SK-N-MC (cell line): ENCODE measurements around the gene IL12RB2.

Experiments
- EZH2 ChIP-seq: fragments of 200-600 bp; sonication (generic); IDR thresholded peaks from one replicate; pipeline ENCODE4 v1.6.1; 2017; ENCODE audit warnings: antibody characterized with exemption
- FOXP2 ChIP-seq: optimal IDR thresholded peaks from 2 replicates; pipeline ENCODE3; 2011; ENCODE audit warnings: mild to moderate bottlenecking, moderate library complexity; ENCODE audit not compliant: insufficient read depth; ENCODE audit errors: extremely low read length, control extremely low read depth
- POLR2AphosphoS5 ChIP-seq: IDR thresholded peaks from 2 replicates; pipeline ENCODE4 v1.6.1; 2012; ENCODE audit warnings: mild to moderate bottlenecking, low read depth, low read length, borderline replicate concordance

GRCh38 chr1:67333603-67334002 lies 25.9 kb downstream of the IL12RB2 start:
- no peak for TF ChIP-seq POLR2AphosphoS5
- no peak for TF ChIP-seq EZH2
- TF ChIP-seq FOXP2 = no peak
